Raji (cell line): ENCODE data around the gene BTG2.
A peak's percentile ranks its signal among the peaks of the same experiment; 100 is the strongest.

Experiments used
- POLR2A ChIP-seq: IDR thresholded peaks from 2 replicates; pipeline ENCODE4 v1.6.1; 2011; ENCODE audit warnings: low read depth, low read length, control low read depth; ENCODE audit not compliant: insufficient read depth

Gene BTG2, protein sequence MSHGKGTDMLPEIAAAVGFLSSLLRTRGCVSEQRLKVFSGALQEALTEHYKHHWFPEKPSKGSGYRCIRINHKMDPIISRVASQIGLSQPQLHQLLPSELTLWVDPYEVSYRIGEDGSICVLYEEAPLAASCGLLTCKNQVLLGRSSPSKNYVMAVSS

DNA sequence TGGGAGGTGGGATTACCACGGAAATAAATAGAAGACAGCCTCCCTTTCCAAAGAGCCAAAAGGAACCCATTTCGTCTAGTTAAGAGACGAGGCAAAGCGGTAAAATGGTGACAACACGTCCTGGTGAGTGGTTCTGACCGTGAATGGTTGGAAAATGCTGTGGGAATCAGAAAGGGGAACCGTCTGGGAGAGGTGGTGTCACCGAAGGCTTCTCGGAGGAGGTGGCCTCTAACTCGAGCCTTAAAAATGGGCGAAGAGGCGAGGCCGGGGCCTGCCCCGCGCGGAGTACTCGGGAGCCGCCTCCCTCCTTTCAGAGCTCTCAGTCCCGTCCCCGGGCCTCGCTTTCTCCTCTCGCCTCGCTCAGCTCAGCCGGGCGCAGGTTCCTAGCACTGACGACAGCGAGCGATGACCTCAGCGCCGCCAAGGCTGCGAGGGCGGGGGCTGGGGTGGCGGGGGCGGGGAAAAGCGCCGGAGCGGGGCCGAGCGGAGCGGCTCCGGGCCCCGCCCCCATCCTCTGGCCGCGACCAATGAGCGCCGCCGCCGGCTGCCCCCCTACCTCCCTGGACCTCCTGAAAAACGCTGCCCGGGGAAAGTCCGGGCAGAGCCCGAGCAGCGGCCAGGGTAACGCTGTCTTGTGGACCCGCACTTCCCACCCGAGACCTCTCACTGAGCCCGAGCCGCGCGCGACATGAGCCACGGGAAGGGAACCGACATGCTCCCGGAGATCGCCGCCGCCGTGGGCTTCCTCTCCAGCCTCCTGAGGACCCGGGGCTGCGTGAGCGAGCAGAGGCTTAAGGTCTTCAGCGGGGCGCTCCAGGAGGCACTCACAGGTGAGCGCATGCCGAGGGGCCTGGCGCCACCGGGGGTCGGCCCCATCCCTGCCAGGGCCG, at the start of gene BTG2:
BTG2 (plus strand) TSS at position 601 of the 890 bp plus-strand sequence; CDS start at position 689, 88 bp downstream.
- peak; percentile 99 for TF ChIP-seq POLR2A

DNA sequence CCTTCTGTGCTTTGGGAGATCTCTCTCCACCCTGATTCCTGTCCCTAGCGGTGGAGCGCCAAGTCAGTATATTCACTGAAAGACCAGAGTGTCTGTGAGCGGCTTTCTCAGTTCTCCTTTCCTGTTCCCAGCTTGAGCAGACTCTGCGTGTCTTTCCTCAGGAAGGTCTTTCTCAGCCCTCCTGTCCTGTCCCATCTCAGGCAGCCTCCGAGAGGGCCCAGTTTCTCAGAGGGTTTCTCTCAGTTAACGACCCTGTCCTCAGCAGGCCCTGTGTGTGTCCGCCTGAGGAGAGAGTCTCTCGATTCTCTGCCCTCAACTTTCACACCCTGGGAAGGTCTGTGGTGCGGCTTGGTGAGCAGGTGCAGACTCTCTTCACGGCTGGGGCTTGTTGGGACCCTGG, 41.8 kb upstream of the BTG2 start:
- no peak for TF ChIP-seq POLR2A

DNA sequence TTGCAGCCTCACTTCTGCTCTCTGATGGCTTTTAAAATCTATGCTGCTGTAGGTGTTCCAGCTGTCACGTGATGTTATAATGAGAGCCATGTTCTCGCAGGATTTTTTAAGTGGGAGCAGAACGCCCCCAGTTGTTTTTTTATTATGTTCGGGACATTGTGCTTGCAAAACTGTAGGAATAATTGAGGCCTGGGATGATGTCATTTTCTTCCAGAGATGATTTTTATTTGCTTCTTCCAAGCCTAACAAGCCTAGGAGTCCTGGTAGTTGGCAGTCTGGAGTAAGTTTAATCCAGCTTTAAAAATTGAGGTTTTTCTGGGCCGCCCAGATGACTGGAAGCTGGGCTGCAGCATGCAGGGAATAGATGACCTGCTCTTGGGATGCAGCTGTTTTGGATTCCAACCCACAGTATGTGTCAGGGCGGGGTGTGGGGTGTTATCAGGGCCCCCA, 41.2 kb upstream of the BTG2 start:
- TF ChIP-seq POLR2A, result no peak

DNA sequence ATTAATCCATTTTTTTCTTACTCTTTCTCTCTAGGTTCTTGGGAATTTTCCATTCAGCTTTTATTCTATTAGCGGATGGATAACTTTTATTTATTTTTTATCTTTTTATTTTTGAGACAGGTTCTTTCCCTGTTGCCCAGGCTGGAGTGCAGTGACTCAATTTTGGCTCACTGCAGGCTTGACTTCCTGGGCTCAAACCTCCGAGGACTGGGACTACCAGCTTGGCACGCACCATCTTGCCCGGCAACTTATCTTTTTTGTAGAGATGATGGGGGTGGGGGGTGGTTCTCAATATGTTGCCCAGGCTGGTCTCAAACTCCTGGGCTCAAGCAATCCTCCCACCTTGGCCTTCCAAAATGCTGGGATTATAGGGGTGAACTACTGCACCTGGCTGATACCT, 39.8 kb upstream of the BTG2 start:
- TF ChIP-seq POLR2A, result no peak

DNA sequence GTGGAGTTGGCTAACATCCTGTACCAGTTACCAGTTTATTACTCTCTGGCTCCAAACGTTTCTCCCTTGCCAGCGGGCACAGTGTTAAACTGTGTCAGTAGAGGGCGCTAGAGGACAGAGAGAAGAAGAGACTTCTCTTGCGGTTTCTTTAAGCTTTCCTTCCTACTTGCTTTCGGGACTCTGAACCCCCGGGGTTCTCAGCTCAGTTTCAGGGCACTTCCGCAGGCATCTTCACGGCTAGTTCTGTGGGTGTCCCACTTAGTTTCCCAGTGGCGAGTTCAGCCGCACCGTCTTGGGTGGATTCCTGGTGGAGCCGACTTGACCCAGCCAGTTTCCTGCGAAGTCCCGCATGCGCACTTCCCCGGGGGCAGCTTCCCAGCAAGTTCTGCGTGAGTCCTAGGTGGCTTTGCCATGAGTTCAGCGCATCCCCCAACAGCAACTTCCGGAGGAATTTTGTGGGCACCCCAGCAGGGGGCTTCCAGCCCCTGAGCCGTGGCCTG, 37.9 kb upstream of the BTG2 start:
- no peak for TF ChIP-seq POLR2A

DNA sequence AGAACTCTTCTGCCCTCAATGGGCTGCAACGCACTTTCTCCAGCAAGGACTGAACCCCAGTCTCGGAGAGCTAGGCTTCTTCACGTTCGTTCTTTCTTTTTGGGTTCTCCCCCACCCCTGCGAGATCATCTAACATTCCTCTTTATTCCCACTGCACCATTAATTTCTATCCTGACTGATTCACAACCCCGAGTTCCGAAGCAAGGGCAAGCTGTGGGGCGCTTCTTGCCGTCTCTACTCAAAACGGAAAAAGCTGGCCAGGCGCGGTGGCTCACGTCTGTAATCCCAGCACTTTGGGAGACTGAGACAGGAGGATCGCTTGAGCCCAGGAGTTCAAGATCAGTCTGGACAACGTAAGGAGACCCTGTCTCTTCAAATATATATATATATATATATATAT, 37.4 kb upstream of the BTG2 start:
- no peak for TF ChIP-seq POLR2A

DNA sequence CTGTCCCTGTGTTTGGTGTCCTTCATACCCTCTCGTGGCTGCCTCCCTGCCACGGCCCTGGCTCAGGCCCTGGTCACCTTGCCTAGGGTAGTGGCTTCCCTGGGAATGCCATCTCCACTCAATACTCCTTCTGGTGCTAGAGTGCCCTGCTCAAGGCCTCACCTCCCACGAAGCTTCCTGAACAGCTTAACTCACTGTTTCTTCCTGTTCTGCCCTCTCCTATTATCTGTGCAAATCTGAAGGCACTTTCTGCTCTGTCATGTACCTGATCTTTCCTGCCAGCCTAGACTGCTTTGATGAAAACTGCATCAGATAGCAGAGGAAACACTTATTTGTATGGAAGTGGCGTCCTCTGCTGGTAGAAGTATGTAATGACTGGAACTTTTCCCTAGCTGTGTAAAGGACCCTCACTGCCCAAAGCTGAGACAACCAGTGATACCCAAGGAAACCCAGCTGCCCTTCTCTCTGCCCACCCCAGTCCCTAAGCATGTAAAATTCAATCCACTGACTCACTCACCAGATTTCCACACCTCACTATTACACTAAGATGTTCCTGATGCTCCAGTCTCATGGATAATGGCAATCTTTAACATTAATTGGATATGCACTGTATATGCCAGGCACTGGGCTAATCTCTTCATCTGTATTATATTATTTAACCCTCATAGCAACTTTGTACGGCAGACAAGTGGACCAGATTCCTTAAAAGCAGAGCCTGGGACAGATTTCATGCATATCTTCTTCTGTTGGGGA, 36.2 kb upstream of the BTG2 start:
- 0 out of 2 replicates have a peak, but pooled peaks have one; percentile 17 for TF ChIP-seq POLR2A

DNA sequence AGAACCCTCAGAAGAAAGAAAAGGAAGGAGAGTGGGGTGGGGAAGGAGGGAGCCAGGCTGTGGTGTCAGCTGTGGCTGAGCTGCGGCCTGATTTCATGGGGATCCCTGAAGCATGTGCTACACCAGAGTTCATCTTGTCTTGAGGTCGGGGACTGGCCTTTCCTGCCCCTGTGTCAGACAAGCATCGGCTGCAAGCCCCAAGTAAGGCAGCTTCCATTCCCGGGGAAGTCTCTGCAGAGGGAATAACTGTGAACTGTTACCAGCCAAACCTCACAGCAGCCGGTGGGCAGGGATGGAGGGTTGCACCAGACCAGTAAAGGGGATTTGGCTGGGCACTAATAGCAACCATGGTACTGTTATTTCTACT, 35.7 kb upstream of the BTG2 start:
- TF ChIP-seq POLR2A, result no peak

DNA sequence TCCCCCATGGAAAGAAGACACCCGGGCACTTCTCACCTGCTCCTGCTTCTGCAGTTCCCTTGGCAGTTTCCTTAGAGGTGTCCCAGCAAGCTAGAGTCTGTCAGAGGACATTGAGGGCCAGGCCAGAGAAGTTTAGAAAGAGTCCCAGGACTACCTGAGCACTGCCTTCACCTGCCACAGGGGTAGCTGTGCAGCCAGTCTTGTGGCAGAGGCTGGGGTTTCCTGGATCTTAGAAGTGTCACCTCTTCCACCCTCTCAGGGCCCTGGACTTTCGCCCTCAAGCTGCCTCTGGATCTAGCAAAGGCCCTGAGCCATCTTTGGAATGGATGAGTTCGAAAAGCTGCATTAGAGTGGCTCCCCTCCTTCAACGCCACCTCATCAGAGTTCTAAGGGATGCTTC, 34.9 kb upstream of the BTG2 start:
- TF ChIP-seq POLR2A, result no peak

DNA sequence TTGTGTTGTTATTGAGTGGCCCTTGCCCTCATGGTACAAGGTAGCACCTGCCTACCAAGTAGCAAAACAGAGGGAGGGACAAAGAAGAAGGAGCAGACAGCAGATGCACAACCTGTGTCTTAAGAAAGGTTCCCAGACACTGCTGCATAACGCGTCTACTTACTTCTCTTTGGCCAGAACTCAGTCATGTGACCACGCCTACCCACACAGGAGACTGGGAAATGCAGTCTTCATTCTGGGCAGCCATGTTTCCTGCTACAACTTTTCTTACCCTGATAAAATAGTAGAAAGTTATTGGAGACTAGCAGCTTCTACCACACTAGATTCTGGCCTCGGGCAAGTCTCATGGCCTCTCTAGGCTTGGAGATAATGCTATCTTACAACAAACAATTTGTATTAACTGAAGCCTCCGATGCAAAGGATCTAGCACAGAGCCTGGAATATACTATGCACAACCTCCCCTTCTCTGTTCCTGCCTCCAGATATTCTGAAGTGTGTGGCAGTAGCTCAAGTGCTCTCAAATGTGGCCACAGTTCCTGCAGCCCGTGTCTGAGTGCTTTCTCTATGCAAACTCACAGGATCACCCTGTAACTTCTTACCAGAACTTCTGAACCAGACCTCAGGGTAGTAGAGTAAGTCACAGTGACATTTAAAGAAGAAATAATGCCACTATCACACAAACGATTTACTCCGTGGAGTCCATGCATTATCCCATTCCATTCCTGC, 34.1 kb upstream of the BTG2 start:
- peak; percentile 67 for TF ChIP-seq POLR2A

DNA sequence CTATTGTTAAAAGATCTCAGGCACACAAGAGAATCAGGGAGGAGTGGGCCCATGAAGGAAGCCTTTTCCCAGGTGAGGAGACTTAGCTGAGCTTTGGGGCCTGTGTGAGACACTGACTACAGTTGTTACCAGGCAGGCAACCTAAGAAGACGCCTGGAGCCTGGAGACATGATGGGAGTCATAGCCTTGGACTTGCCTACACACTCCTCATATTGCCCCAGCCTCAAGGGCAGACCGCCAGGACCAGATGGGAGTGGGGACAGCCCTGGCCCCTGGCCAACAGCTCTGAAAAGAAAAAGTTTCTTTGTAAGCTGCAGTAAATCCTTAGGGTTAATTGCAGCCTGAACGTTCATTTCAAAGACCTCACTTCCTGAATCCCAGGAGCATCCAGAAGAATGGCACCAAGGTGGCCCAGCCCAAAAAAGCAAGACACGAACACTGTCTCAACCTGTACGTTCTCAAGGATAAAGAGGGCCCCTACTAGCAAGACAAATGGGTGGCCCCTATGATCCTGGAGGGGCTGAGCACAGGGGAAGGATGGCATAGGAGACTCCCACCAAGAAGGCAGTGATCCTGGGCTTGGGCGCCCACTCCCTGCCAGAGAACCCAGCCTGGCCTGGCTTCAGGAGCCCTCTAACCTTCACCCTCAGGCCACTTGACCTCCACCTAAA, 33.2 kb upstream of the BTG2 start:
- TF ChIP-seq POLR2A, result no peak

DNA sequence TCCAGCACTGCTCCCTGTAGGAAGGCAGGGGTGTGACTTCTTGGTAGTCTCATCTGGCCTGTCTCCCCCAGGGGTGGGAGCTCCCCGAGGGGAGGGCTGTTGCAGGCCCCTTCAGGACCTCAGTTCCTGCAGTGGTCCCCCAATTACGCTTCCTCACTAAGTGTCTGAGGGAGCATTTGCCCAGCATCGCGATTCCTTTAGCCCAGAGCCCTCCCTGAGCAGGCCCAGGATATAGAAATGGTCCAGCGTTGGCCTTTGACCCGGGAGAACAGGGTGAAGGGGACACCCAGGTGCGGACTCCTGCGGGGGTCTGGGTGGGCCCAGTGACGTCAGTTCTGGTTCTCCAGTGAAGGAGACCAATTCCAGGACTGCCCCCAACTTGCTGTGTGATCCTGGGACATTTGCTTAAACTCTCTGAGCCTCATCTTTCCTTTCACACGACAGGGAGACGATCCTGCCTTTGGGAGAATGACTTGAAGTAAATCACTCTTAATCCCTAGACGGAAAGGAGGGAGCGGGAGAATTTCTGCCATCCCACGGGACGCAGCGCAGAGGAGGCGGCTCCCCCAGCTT, 32.6 kb upstream of the BTG2 start:
- TF ChIP-seq POLR2A, result no peak

DNA sequence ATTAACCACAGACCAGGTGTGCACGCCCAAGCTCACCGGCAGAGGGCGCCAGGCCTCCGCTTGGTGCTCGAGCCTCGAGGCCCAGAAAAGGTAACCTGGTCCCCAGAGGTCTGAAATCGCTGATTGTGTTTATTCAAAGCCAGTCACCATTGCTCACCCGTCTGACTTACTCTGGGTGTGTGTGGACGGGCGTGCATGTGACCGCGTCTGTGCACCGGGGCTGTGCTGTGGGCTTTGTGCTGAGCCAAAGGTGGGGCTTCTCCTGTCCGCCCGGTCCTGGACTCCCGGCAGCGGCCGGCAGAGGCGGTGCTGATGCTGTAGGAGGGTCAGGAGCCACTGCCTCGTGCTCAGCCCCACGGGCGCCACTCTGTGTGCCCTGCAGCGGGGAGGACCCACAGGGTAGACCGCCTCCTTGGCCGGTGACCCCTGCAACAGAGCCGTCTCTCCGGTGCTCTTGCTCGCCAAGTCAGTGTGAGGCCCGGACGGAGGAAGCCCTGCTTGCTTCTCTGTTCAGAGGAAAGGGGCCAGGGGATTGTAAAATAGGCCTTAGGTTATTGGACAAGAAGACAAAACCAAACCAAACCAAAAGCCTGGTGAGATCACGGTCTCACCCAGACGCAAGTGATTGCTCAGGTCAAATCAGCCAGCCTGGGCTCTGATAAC, 32.0 kb upstream of the BTG2 start:
- no peak; the same call in 1 of the 2 replicates for TF ChIP-seq POLR2A
